ELF-1 (cell line): ENCODE measurements around the gene RAB6B.

Source experiments
- DNase-seq: peaks from one replicate; pipeline ENCODE4 v3.0.0-alpha.2; 2016; ENCODE audit warnings: low read depth, low spot score

RAB6B gene

DNA sequence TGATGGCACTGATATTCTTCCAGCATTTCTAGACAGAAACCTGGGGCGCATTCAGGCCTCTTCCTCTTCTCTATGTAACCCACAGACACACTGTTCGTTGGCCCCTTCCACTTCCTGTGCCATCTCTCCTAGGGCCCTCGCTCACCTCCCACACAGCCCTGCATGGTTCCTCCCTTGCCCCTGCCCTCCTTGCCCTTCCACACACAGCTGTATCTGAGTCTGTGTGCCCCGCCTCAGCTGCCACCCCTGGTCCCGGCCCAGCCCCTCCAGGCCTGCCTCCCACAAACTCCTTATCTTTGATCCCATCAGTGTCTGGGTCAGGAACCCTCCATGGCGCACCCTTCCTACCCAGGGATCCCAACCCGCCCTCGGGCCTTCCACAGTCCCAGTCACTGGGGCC lies 37.9 kb downstream of the RAB6B start:
- no peak for DNase-seq

DNA sequence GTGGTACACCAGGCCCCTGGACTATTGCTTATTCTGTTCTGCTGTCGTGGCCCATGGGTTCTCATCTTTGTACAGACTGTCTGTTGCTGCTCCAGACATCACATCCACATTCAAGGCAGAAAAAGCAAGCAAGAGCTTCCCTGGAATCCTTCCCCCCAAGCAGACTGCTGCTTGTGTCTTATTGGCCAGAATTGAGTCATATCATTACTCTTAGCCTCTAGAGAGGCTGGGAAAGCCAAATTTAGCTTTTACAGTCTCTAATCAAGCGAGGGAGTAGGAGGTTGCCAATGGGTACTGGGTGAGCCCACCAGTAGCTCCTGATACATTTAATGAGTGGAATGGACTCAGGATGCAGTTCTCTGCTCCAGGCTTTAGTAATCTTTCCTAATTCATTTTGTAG lies 39.4 kb downstream of the RAB6B start:
- no peak for DNase-seq

DNA sequence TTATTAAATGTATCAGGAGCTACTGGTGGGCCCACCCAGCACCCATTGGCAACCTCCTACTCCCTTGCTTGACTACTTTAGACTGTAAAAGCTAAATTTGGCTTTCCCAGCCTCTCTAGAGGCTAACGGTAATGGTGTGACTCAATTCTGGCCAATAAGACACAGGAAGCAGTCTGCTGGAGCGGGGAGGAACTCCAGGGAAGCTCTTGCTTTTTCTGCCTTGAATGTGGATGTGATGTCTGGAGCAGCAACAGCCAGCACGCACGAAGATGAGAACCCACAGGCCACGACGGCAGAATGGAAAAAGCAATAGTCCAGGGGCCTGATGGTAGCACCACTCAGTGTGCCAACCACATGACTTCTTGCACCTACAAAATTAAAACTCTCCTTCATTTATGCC lies 39.9 kb downstream of the RAB6B start:
- no peak for DNase-seq

DNA sequence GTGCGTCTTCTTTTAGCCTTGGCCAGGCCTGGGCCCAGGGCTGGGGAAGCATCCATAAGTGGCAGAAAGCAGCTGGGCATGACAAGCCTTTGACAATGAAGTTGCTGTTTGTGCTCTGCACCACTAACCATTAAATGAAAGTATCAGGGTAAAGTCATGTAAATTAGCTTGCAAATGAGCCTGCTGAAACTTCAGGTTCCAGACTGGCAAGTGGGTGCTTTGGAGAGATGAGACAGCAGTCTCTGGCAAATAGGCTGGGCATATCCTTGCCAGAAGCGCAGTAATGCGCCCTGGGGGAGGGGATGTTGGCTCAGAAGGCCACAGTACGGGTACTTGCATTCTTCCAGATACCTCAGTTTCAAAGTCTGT lies 40.7 kb downstream of the RAB6B start:
- DNase-seq: no peak

DNA sequence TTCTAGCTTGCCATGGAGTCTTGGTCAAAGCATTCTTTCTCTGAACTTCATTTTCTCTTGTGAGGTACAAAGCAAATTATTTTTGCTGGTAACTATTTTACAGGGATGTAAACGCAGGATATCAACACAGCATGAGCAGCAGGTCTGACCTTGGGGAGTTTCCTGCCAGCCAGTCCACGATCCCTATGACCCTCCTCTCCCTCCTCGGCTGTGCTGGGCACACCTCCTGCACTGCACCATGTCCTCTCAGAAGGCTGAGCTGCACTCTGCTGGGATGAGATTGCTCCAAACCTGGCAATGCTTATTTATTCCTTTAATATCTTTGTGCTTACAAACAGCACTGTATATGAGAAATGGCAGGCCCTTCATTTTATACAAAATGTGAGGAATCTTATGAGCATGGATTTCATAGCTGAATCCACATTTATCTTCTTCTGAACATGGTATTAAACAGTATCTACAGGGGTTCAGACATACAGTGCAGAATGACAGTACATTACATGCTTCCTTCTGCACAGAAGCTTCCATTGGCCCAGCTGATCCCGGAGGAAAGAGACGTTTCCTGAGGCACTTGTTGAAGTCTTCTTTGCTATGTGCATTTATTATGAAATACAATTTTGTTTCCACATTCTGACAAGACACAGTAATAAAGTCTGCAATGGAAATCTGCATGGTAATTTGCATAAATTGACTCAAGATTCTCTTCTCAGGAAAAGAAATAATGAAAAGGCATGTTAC lies 41.2 kb downstream of the RAB6B start:
- DNase-seq: no peak

DNA sequence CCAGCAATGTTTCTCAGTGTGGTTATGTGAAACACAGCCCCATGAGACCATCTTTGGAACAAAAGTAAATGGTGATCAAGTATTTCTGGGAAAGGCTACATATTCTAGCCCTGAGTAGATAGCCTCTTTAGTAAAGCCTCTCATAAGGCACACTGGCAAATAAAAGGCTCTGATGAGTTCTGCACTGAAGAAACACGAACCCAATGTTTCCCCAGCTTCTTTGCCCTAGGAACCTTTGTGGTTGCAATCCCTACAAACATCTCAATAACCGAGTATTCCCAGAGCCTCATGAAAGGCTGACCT lies 41.8 kb downstream of the RAB6B start:
- DNase-seq: no peak

DNA sequence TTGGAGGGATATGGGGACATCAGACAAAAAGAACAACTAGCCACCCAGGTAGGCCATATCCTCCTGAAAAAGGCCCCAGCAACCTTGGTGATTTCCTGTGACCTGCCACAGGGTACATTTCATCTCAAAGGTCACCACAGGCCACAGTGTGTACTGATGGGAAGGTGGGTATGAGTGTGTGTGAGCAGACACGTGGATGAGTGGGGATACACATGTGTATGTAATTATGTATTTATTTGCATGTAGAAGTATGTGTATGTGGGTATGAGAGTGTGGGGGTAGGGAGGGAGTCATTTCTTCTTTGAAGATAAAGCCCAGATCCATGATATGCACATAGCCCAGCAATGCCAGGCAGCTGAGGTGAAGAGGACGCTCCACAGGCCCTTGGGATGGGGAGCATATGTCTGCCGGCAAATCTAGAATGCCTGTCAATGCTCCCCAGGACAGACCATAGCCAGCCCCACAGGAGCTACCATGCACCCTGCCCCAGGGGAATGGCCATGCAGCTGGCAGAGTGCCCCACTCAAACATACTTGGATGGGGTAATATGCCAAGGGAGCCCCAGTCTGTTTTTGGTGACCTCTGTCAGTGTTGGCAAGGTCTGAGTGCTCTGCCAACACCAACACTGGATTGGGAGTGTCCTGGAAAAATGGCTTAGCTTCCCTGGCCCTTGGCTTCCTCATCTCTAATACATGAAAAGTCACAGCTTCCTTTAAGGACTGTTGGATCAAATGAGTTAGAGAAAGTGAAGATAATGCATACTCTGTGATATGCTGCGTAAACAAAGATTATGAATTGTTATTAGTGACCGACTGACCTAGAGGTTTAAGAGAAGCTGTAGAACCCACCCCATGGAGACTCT lies 42.4 kb downstream of the RAB6B start:
- no peak for DNase-seq

DNA sequence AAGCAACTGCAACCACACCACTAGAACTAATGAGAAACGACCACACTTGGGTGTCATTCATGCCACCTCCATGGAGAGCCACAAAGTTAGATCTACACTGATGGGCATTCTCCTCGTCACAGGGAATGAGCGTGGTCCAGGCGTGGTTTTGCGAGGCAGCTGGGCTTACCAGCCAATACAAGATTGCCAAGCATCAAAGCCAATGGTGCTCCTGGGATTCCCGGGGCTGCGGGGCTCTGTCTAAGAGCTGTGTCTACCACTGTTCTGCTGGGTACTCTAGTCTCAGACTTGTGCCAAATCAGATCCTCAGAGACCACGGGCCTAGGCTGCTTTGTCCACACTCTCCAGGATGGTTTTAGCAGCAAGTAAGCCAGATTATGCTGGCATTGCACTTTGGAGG lies 43.8 kb downstream of the RAB6B start:
- DNase-seq: no peak

DNA sequence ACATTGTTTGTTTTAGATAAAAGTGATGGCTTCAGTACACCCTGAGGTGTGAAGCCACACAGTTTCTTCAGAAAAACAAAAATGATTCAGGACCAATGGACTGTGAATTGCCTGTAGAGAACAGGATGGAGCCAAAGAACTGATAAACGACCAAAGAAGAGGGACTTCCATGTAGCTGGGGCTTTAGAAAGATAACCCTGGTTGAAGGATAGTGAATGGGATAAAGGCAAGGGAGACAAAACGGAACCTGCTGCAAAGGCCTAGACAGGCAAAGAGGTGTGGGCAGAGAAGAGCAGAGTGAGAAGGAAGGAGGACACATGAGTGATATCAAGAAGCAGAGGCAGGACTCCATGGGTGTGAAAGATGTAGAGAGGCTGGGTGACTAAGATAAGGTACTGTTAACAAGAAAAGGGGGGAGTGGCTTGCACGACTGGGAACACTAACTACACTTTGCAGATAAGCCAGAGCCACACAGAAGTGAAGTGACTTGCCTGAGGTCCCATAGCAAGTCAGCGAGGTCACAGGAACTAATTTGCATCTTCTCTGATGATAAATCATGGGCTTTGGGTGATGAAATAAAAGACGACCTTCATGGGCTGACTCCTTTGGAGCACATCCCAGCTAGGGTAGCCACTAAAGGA lies 44.3 kb downstream of the RAB6B start:
- DNase-seq: no peak

DNA sequence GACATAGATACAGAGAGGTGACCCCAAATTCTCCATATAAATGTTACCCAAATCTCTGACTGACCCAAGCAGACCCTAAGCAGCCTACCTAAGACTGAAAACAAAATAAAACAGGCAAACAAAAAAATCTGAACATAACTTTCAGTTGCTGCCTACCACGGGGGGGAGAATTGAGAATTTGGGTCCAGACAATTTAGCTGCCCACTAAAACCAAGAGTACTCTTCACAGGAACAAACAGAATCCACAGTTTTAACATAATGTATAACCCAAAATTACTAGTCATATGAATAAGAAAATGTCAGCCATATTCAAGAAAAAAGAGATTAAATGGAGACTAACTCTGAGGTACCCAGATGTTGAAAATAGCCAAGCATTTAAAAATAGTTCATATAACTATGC lies 45.6 kb downstream of the RAB6B start:
- DNase-seq: no peak

DNA sequence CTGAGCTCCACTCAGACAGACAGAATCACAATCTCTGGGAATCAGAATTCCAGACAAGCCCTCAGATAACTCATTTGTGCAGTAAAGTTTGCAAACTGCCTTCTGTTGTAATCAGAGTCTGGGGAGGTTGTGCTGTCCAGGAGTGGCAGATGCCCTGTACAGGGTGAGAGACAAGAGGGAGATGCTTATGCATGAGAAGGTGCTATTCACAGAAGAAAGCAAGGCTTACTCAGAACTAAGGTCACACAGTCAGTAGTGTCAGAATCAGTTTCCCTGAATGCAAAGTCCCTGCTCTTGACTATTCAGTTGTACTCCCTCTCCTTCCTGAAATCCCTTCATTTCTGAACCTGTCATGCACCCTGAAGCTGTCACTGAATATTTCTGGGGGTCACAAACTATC lies 46.3 kb downstream of the RAB6B start:
- no peak for DNase-seq

DNA sequence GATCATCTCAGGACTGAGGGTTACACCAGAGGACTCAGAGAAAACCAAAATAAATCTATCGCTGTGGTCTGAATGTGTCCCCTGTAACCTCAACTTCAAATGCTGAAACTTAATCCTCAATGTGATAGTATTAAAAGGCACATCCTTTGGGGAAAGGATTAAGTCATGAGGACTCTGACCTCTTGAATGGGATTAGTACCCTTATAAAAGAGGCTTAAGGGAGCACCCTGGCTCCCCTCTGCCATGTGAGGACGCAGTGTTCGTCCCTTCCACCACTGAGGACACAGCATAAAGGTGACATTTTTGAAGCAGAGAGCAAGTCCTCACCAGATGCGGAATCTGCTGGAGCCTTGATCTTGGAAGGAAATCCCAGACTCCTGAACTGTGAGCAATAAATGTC lies 50.6 kb downstream of the RAB6B start:
- DNase-seq: no peak

DNA sequence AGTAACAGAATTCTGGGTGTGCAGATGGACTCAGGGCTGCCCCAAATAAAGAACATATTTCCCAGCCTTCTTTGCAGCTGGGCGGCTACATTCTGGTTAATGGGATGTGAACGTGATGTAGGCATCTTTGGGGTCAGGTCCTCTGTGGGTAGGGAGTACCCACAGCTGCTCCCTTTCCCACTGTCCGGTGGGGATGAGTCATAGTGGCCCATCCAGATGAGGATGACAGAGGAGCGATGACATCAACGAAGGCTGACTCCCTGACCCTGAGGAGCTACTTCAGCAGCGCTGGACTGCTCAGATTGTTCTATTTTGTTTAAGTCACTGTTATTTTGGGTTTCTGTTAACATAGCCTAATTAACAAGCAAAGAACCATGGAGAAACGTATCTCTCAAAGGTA lies 52.0 kb downstream of the RAB6B start:
- DNase-seq: no peak

DNA sequence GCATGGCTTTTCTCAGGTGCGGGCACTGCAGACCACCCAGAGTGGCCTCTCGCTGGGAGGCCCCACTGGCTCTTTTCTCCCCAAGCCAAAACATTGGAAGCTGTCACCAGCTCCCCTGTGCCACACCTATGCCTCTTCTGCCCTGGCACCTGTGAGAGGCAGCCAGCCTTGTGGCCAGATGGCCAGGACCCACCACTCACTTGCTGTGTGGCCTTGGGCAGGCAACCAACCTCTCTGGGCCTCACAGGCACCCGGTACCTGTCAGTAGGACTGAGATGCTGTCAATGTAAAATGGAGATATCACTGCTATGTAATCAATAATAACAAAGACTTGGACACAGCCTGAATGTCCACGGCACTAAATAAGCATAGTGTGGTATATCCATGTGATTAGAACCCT lies 53.5 kb downstream of the RAB6B start:
- no peak for DNase-seq

DNA sequence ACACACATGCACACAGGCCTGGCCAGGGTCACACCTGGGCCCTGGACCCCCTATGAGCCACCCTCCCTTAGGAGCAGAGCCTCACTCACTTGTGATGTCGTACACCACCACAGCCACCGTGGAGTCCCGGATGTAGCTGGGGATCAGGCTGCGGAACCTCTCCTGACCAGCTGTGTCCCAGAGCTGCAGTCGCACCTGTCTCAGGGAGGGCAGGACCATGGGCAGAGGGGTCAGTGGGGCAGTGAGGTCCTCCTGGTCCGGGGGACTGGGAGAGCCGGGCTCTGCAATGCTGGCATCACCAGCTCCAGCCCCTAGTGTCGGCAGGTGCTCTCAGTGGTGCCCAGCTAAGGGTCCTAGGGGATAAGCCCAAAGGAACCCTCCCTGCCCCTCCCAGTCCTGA lies 54.5 kb downstream of the RAB6B start:
- DNase-seq: no peak

DNA sequence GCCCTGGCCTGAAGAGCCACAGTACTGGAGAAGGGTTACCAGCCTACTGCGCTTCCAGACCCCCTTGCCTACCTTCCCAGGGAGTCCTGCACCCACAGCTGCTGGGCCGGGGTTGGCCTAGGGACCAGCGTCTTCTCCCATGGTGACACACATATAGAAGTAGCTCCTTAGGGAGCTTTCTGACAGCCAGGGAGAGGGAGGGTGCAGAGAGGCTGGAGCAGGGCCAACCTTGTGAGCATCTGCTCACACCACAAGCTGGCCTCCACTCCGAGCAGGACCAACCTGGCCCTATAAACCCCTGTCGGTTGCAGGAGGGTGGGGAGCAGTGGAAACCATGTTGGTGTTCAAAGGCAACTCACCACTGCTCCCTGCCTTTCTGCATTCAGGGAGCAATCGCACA lies 54.9 kb downstream of the RAB6B start:
- no peak for DNase-seq

DNA sequence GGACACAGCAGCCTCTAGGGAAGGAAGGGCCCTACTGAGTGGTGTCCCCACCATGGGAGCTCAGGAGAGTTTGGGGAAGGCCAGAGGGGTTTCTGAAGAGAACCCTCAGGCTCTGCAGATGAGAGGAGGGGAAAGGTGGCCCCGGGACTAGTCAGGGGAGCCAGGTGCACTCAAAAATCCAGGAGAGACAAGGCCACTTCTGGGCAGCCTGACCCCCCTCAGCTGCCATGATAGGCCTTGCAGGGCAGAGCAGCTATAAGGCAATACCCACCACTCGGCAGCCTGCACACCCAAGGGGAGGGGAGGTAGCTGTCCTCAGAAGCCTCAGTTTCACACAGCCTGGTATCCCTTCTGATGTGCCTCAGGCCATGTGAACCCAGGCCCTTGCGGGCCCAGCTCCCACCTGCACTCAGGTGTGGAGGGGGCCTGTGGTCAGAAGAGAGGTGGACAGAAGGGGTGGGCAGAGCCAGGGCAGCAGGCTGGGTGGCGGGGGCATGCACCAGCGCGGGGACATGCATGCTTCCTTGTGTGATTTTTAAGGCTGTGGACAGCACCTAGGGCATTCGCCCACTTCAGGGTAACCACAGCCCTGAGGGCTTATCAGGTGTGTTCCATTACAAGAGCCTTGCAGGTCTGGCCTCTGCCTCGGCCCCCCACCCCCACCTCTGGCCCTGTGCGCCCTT lies 55.5 kb downstream of the RAB6B start:
- DNase-seq: no peak

DNA sequence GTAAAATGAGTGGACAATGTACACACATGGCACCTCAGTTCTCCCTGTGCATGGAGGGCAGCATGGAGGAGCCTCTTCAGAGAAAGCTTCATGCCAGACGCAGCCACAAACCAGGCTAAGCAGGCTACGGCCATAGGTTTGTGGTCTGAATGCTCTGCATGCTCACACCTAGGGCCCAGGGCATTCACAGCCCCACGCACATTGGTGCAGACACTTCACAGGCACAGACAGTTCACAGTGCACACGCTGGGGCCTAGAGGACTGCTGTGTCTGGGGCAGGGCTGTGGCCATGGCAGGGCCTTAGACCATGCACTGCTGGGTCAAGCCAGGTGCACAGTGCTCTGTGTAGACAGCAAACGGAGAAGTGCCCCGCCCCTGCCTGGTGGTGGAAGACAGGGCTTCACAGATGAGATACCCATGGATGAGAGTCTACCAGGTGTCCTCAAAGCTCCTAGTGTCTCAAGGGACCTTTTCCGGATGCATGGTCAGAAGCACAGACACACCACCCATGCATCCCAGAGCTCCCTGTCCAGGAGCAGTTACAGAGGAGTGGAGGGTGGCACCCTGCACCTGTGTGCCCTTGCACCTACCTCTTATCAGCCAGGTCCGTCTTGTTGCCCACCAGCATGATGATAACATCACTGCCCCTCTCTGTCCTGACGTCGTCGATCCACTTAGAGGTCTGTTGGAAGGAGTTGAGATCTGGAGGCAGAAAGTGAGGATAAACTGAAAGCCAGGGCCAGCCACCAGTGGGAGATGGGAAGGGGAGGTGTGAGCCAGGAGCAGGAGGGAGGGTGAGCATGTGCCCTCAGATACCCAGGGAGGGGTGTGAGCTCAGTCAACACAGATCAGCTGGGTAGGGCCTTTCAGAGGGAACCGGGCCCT lies 56.5 kb downstream of the RAB6B start:
- DNase-seq: no peak

DNA sequence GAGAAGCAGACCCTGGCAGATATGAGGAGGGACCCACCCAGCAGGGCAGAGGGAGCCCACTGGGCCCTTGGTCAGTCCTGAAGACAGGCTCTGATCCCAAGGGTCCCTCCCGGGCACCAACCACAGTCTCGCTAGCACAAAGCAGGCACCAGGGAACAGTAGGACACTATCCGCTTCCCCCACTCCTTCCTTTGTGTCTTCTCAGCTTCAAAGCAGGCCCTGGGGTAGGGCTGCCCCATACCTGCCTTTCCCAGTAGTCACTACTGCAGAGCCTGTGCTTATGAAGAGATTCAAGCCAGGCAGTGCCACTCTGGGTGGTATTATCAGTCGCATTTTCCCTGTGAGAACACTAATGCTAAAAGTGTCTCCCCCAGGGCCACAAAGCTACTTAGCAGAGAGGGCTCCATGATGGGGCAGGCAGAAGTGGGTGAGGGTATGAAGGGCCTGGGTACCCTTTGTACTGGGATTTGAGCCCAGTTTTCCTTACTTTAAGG lies 57.3 kb downstream of the RAB6B start:
- DNase-seq: no peak

DNA sequence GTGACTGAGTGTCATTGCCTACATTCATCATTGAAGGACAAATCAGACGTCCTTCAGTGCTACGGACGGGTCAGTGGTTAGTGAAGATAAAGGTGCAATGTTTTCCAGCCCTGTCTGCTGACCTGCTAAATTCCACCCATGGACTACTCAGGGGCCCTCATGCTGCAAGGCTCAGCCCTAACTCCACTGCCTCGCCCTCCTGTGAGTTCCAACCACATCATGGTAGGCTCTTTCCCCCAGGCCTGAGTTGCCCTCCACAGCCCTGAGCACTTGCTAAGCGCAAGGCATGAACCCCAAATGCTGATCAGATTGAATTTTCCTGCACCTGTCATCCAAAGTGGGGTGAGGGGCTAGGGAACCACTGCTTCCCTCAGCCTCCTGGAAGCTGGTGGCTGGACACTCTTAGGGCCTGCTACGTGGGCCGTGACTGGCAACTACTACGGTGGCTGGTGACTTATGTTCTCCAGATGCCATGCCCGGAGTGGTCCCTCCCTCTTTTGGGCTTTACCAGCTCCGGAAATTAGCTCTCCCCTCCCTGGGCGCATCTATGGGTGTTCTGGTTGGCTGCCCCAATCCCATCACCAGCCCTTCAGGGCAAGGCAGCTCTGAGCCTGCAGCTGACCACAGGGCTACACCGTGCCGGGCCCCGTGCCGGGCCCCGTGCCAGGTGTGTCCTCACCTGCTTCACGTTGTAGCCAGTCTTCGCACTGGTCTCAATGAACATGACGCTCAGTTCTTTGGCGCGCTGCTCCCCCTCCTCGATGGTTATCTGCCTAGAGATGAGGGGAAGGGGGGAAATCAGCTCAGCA lies 58.0 kb downstream of the RAB6B start:
- DNase-seq: no peak
